Spleen (tissue), 11 donors: ENCODE results near the gene ARHGAP24. TPM values are rescaled to one million over a fixed set of nuclear protein-coding genes. Genes with fewer than 3 reads are reported as not detected.
A peak's percentile ranks its signal among the peaks of the same experiment; 100 is the strongest.

ENCODE experiments used
- DNase-seq: peaks from one replicate; pipeline ENCODE4 v3.0.0-alpha.2; 2020
- H3K27ac ChIP-seq, 8 donors: fragments of 200-600 bp; sonication (generic) in 7 of 8; 1 replicate in 4 of 8; 2 replicates in 4 of 8; pipeline versions ENCODE4 v1.5.0 to v1.8.0; 2016 to 2021; ENCODE audit warnings: inconsistent platforms in 4 of 8, mild to moderate bottlenecking in 4 of 8, moderate library complexity in 1 of 8
- H3K27me3 ChIP-seq, 7 donors: fragments of 200-600 bp; sonication (generic) in 6 of 7; replicated peaks in 1 of 7; 1 replicate in 4 of 7; 2 replicates in 3 of 7; pipeline versions ENCODE4 v1.5.0 to v1.8.0; 2016 to 2021; ENCODE audit warnings: inconsistent platforms in 3 of 7, mild to moderate bottlenecking in 1 of 7
- H3K36me3 ChIP-seq, 6 donors: fragments of 200-600 bp; sonication (generic) in 5 of 6; 1 replicate in 4 of 6; 2 replicates in 2 of 6; pipeline versions ENCODE4 v1.5.0 to v1.8.0; 2016 to 2021; ENCODE audit warnings: inconsistent platforms in 2 of 6
- H3K4me1 ChIP-seq, 6 donors: fragments of 200-600 bp; sonication (generic) in 5 of 6; 1 replicate in 3 of 6; 2 replicates in 3 of 6; pipeline versions ENCODE4 v1.5.0 to v1.8.0; 2016 to 2021; ENCODE audit warnings: inconsistent platforms in 3 of 6
- H3K4me3 ChIP-seq, 8 donors: fragments of 200-600 bp; sonication (generic) in 7 of 8; 1 replicate in 4 of 8; 2 replicates in 4 of 8; pipeline versions ENCODE4 v1.5.0 to v1.8.0; 2016 to 2021; ENCODE audit warnings: inconsistent platforms in 4 of 8, mild to moderate bottlenecking in 4 of 8, moderate library complexity in 2 of 8
- H3K9me3 ChIP-seq, 8 donors: fragments of 200-600 bp; sonication (generic) in 7 of 8; 1 replicate in 4 of 8; 2 replicates in 4 of 8; pipeline versions ENCODE4 v1.5.0 to v1.8.0; 2016 to 2021; ENCODE audit warnings: inconsistent platforms in 4 of 8
- POLR2A ChIP-seq, 3 donors: fragments of 450-650 bp; IDR thresholded peaks; one replicate each; pipeline ENCODE4 v1.5.1; 2017; ENCODE audit warnings: antibody characterized with exemption in 3 of 3, mild to moderate bottlenecking in 1 of 3
- POLR2AphosphoS5 ChIP-seq, 3 donors: sonication (generic); formaldehyde crosslinking; IDR thresholded peaks; one replicate each; pipeline ENCODE4 v1.5.1; 2017; ENCODE audit warnings: antibody characterized with exemption in 3 of 3
- WGBS, 5 donors: extraction: QIAGEN DNeasy Blood & Tissue Kit in 3 of 5; methylation state at CpG; one replicate each; pipeline versions ENCODE4 v1.1.5 to v1.1.7; 2013 to 2018; 5-methylcytosine and 5-hydroxymethylcytosine counted together
- intact Hi-C: fragments of 100-400 bp; cut with DNase I; formaldehyde crosslinking; loops from one replicate; pipeline ENCODE4 v1.15.0; 2023; ENCODE audit warnings: low total_unique reads
- polyA plus RNA-seq, 3 donors: library from polyadenylated mRNA; stranded (reverse); fragments of 200-250 nt; gene quantifications; one replicate each; pipeline ENCODE4 v1.2.1, GENCODE V29; 2013
- total RNA-seq, 7 donors: library from RNA; depleted of rRNA in 3 of 7; stranded (reverse); fragments of >200 nt in 3 of 7; fragmentation: NEBNext Ultra II Directional in 4 of 7; extraction: Animal tissue kit (Norgen Biotek cat#: 25700) in 4 of 7; gene quantifications; one replicate each; pipeline versions ENCODE4 v1.1.0 to v1.2.1, GENCODE V29; 2016 to 2021
- TF ChIP-seq, protein P1 (sequence below), 11 experiments: fragments of 200-600 bp in 7 of 11; fragments of 450-650 bp in 4 of 11; sonication (generic) in 4 of 11; IDR thresholded peaks in 8 of 11; conservative IDR thresholded peaks in 3 of 11; 1 replicate in 7 of 11; 2 replicates in 4 of 11; pipeline versions ENCODE4 v1.4.0 to v1.8.0; 2016 to 2021; ENCODE audit warnings: antibody characterized with exemption in 11 of 11, inconsistent platforms in 4 of 11, mild to moderate bottlenecking in 1 of 11
- donor health status: healthy with polysubstance abuse.
- donor health status: DM: no; HTN: no; CAD: no; lungs with moderate emphysema.
- donor health status: DM: no; HTN: no; CAD: no.
- donor health status: Bipolar disorder and iron deficiency.
- donor health status: healthy.
- donor health status: DM: no; HTN: no; CAD: no.
- donor health status: DM: yes; HTN: yes; CAD: no.

The ARHGAP24 gene
- total and polyA plus RNA-seq, 10 donors = 23.1 to 199 (median 130) TPM

DNA sequence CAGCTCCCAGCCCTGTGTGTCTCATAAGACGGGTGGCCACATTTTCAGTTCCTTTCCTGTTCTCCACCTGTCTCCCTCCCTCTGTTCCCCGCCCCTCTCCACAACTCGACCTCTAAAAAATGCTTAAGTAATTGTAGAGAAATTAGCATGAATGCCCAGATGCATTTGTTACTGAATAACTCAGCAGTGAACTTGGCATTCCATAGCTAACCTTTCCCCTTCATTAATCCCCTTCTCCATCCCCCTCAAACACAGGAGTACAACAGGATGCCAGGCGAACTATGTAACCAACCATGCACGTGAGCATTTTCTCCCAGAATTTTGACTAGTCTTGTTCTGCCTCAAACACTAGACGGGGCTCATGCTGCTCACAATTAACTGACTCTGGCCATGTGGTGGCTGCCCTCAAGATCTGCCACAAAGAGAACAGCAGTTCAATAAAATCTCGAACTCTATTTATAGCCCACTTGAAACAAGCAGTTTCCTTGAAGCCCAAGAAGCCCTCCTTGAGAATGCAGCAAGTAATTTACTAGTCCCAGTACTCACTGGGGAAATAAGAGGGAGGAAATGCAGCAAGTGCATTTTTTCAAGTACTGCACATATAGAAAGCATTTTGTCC lies 351.2 kb downstream of the ARHGAP24 start:
- H3K27ac ChIP-seq = peak overlapping the region in 3 of 8 donors; percentile 6 to 23 (median 8)
- no peak for DNase-seq
- WGBS, 5 donors = 13 to 26% (median 22%) methylated on average over 7 of the region's 7 CpGs
- intact Hi-C loops = no loop called here
- H3K4me1 ChIP-seq = peaks cover 11 to 71% (median 43%) of the 10 kb centered on the region in 6 donors
- no peaks in the 10 kb centered on the region for H3K27me3 ChIP-seq
- TF ChIP-seq POLR2AphosphoS5 (IDR thresholded peaks at IDR 0.05) (no peak), POLR2A (IDR thresholded peaks at IDR 0.05) (no peak)
- TF ChIP-seq, protein P1, sequence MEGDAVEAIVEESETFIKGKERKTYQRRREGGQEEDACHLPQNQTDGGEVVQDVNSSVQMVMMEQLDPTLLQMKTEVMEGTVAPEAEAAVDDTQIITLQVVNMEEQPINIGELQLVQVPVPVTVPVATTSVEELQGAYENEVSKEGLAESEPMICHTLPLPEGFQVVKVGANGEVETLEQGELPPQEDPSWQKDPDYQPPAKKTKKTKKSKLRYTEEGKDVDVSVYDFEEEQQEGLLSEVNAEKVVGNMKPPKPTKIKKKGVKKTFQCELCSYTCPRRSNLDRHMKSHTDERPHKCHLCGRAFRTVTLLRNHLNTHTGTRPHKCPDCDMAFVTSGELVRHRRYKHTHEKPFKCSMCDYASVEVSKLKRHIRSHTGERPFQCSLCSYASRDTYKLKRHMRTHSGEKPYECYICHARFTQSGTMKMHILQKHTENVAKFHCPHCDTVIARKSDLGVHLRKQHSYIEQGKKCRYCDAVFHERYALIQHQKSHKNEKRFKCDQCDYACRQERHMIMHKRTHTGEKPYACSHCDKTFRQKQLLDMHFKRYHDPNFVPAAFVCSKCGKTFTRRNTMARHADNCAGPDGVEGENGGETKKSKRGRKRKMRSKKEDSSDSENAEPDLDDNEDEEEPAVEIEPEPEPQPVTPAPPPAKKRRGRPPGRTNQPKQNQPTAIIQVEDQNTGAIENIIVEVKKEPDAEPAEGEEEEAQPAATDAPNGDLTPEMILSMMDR (IDR thresholded peaks at IDR 0.05 in 8 of 11, conservative IDR thresholded peaks at IDR 0.05 in 3 of 11) = no peak
- no peak overlapping the region for H3K4me3 ChIP-seq
- no peaks in the 10 kb centered on the region for H3K9me3 ChIP-seq
- H3K36me3 ChIP-seq = no peaks in the 10 kb centered on the region

GRCh38 chr4:85828027-85828890 lies 353.3 kb downstream of the ARHGAP24 start:
- intact Hi-C loops = no loop called here
- peak overlapping the region in 2 of 8 donors; percentile 12 to 21 for H3K4me3 ChIP-seq
- H3K4me1 ChIP-seq = peaks cover 8 to 62% (median 35%) of the 10 kb centered on the region in 6 donors
- H3K36me3 ChIP-seq = no peaks in the 10 kb centered on the region
- TF ChIP-seq POLR2A (IDR thresholded peaks at IDR 0.05) = no peak
- no peak for TF ChIP-seq POLR2AphosphoS5 (IDR thresholded peaks at IDR 0.05)
- TF ChIP-seq, protein P1 (IDR thresholded peaks at IDR 0.05 in 8 of 11, conservative IDR thresholded peaks at IDR 0.05 in 3 of 11) = no peak
- no peaks in the 10 kb centered on the region for H3K27me3 ChIP-seq
- 68 to 88% (median 84%) methylated on average over 13 of the region's 13 CpGs for WGBS, 5 donors
- DNase-seq = no peak
- no peaks in the 10 kb centered on the region for H3K9me3 ChIP-seq
- H3K27ac ChIP-seq = peak overlapping the region in 2 of 8 donors; percentile 20 to 29

GRCh38 chr4:85829276-85830051 lies 354.5 kb downstream of the ARHGAP24 start:
- WGBS, 5 donors = 69 to 94% (median 73%) methylated on average over 2 of the region's 2 CpGs
- Histone ChIP-seq H3K4me1 (peaks cover 8 to 50% (median 28%) of the 10 kb centered on the region in 6 donors), H3K36me3 (no peaks in the 10 kb centered on the region), H3K4me3 (no peak overlapping the region), H3K27me3 (no peaks in the 10 kb centered on the region), H3K9me3 (no peaks in the 10 kb centered on the region), H3K27ac (no peak overlapping the region)
- intact Hi-C loops = no loop called here
- no peak for DNase-seq
- TF ChIP-seq POLR2A (IDR thresholded peaks at IDR 0.05) = no peak

- Histone ChIP-seq H3K4me1 (peaks cover 0 to 30% (median 10%) of the 10 kb centered on the region in 6 donors), H3K27me3 (no peaks in the 10 kb centered on the region), H3K9me3 (no peaks in the 10 kb centered on the region), H3K36me3 (no peaks in the 10 kb centered on the region), H3K27ac (no peak overlapping the region), H3K4me3 (no peak overlapping the region)
- no peak for DNase-seq
- TF ChIP-seq, protein P1 (IDR thresholded peaks at IDR 0.05 in 8 of 11, conservative IDR thresholded peaks at IDR 0.05 in 3 of 11) = no peak
- no peak for TF ChIP-seq POLR2AphosphoS5 (IDR thresholded peaks at IDR 0.05)
- TF ChIP-seq POLR2A (IDR thresholded peaks at IDR 0.05) = no peak
- WGBS, 5 donors = 68 to 79% (median 72%) methylated on average over 3 of the region's 3 CpGs
- intact Hi-C loops = no loop called here
Measured at GRCh38 chr4:85831647-85832046, 356.7 kb downstream of the ARHGAP24 start.
